ENCODE data around the gene DHDDS. TPM values are rescaled to one million over a fixed set of nuclear protein-coding genes. Genes with fewer than 3 reads are reported as not detected.

The DHDDS gene
- total RNA-seq, 2 experiments from 2014 or later, result 39.0 to 45.1 TPM

- no peak overlapping the region for H2AFZ ChIP-seq (ENCODE audit: low read length)
- POLR2A ChIA-PET, result no interaction called here
- no peaks in the 10 kb centered on the region for H4K20me1 ChIP-seq (ENCODE audit: insufficient read depth, low read length)
- intact Hi-C loops (cut with micrococcal nuclease; ENCODE audit: unreplicated experiment), result loop anchor here (10.0 kb wide), 1 partner anchor 314 kb away; no protein-coding TSS in a partner anchor
- no peak overlapping the region for H3K27ac ChIP-seq (ENCODE audit: low read depth, low read length, poor library complexity, severe bottlenecking)
- no peak overlapping the region for H3K4me2 ChIP-seq (ENCODE audit: low read length)
- H3K9me2 ChIP-seq (ENCODE audit: insufficient read depth, low read length), result no peaks in the 10 kb centered on the region
- no peaks in the 10 kb centered on the region for H3K36me3 ChIP-seq (ENCODE audit: insufficient read depth, low read length)
- H3K9me3 ChIP-seq (ENCODE audit: low read length), result no peaks in the 10 kb centered on the region
- TF ChIP-seq EZH2phosphoT487 (IDR thresholded peaks at IDR 0.05; ENCODE audit: borderline replicate concordance, low read depth, low read length) (no peak), CTCF (conservative IDR thresholded peaks at IDR 0.05; ENCODE audit: low read length) (no peak)
- H3K4me1 ChIP-seq (ENCODE audit: insufficient read depth, low read length, poor library complexity, severe bottlenecking), result no peaks in the 10 kb centered on the region
- CTCF ChIA-PET (ENCODE audit: unreplicated experiment), result no interaction called here
- no peak overlapping the region for H3K4me3 ChIP-seq (ENCODE audit: low read depth, low read length, poor library complexity, severe bottlenecking)
- no peak for DNase-seq (ENCODE audit: low spot score)
- no TSS peak for BruUV-seq (replicated peaks)
- no peaks in the 10 kb centered on the region for H3K79me2 ChIP-seq (ENCODE audit: insufficient read depth, low read depth, low read length)
Measured at GRCh38 chr1:26418865-26419349, 13.2 kb upstream of the DHDDS start.

GRCh38 chr1:26419494-26419893 lies 12.6 kb upstream of the DHDDS start:
- Histone ChIP-seq H3K79me2 (ENCODE audit: insufficient read depth, low read depth, low read length) (no peaks in the 10 kb centered on the region), H3K9me2 (ENCODE audit: insufficient read depth, low read length) (no peaks in the 10 kb centered on the region), H2AFZ (ENCODE audit: low read length) (no peak overlapping the region), H3K4me3 (ENCODE audit: low read depth, low read length, poor library complexity, severe bottlenecking) (no peak overlapping the region), H3K36me3 (ENCODE audit: insufficient read depth, low read length) (no peaks in the 10 kb centered on the region), H4K20me1 (ENCODE audit: insufficient read depth, low read length) (no peaks in the 10 kb centered on the region), H3K9me3 (ENCODE audit: low read length) (no peaks in the 10 kb centered on the region), H3K27ac (ENCODE audit: low read depth, low read length, poor library complexity, severe bottlenecking) (no peak overlapping the region), H3K4me1 (ENCODE audit: insufficient read depth, low read length, poor library complexity, severe bottlenecking) (no peaks in the 10 kb centered on the region), H3K4me2 (ENCODE audit: low read length) (no peak overlapping the region)
- TF ChIP-seq EZH2phosphoT487 (IDR thresholded peaks at IDR 0.05; ENCODE audit: borderline replicate concordance, low read depth, low read length) (no peak), CTCF (conservative IDR thresholded peaks at IDR 0.05; ENCODE audit: low read length) (no peak)
- BruUV-seq (replicated peaks), result no TSS peak
- CTCF ChIA-PET (ENCODE audit: unreplicated experiment), result no interaction called here
- DNase-seq (ENCODE audit: low spot score), result no peak
- POLR2A ChIA-PET, result no interaction called here
- intact Hi-C loops (cut with micrococcal nuclease; ENCODE audit: unreplicated experiment), result loop anchor here (10.0 kb wide), 1 partner anchor 315 kb away; no protein-coding TSS in a partner anchor

- peaks cover 8% of the 10 kb centered on the region for H3K36me3 ChIP-seq (ENCODE audit: insufficient read depth, low read length)
- no TSS peak for BruUV-seq (replicated peaks)
- ChIA-PET POLR2A (interaction anchor here (0.5 kb wide), 1 partner anchor 15 kb away, joined by 3 read pairs; no protein-coding TSS in a partner anchor), CTCF (ENCODE audit: unreplicated experiment) (no interaction called here)
- peaks cover 33% of the 10 kb centered on the region for H3K4me1 ChIP-seq (ENCODE audit: insufficient read depth, low read length, poor library complexity, severe bottlenecking)
- H2AFZ ChIP-seq (ENCODE audit: low read length), result no peak overlapping the region
- peaks cover 27% of the 10 kb centered on the region for H3K79me2 ChIP-seq (ENCODE audit: insufficient read depth, low read depth, low read length)
- no peaks in the 10 kb centered on the region for H3K9me3 ChIP-seq (ENCODE audit: low read length)
- H3K4me3 ChIP-seq (ENCODE audit: low read depth, low read length, poor library complexity, severe bottlenecking), result no peak overlapping the region
- no peaks in the 10 kb centered on the region for H4K20me1 ChIP-seq (ENCODE audit: insufficient read depth, low read length)
- no peak for DNase-seq (ENCODE audit: low spot score)
- no peak overlapping the region for H3K27ac ChIP-seq (ENCODE audit: low read depth, low read length, poor library complexity, severe bottlenecking)
- no peaks in the 10 kb centered on the region for H3K9me2 ChIP-seq (ENCODE audit: insufficient read depth, low read length)
- no peak for TF ChIP-seq EZH2phosphoT487 (IDR thresholded peaks at IDR 0.05; ENCODE audit: borderline replicate concordance, low read depth, low read length)
- TF ChIP-seq CTCF (conservative IDR thresholded peaks at IDR 0.05; ENCODE audit: low read length), result no peak
- H3K4me2 ChIP-seq (ENCODE audit: low read length), result no peak overlapping the region
- intact Hi-C loops (cut with micrococcal nuclease; ENCODE audit: unreplicated experiment), result no loop called here
Measured at GRCh38 chr1:26429721-26430120, 2.4 kb upstream of the DHDDS start.
